Common myeloid progenitor, CD34-positive (primary cell): Measurements from ENCODE around the gene ETV2.
"Not testable (repeated sequence)": the region's sequence is repeated elsewhere in the genome, so short reads cannot be mapped to it uniquely, and the experiment has no call there.

Source experiments
- CTCF ChIA-PET: fragments of 350-600 bp; sonication (Branson Sonifier 250); formaldehyde crosslinking; loops from one replicate; lab custom pipeline; 2021; ENCODE audit warnings: antibody characterized with exemption; lab: Charles Lee
- POLR2A ChIA-PET: fragments of 350-600 bp; sonication (Branson Sonifier 250); formaldehyde crosslinking; loops from one replicate; lab custom pipeline; 2021; ENCODE audit warnings: antibody characterized with exemption; lab: Charles Lee
- DNase-seq, 3 donors: peaks; one replicate each; pipeline versions ENCODE4 v3.0.0 to v3.0.0-alpha.2; 2013
- H3K27ac ChIP-seq, 2 experiments: 1 replicate in 1 of 2; 2 replicates in 1 of 2; pipeline ENCODE4 v1.7.0; 2013; ENCODE audit warnings: inconsistent platforms in 2 of 2, low read length in 2 of 2, mild to moderate bottlenecking in 2 of 2, low read depth in 1 of 2, moderate library complexity in 1 of 2; ENCODE audit not compliant: severe bottlenecking in 2 of 2, insufficient read depth in 1 of 2, poor library complexity in 1 of 2
- H3K27me3 ChIP-seq, 5 experiments: replicated peaks in 2 of 5; 1 replicate in 3 of 5; 2 replicates in 2 of 5; pipeline versions ENCODE4 v1.6.1 to v1.7.0; 2013; ENCODE audit warnings: low read length in 4 of 5, mild to moderate bottlenecking in 2 of 5, moderate library complexity in 2 of 5, inconsistent platforms in 1 of 5; ENCODE audit not compliant: insufficient read depth in 5 of 5, control insufficient read depth in 4 of 5
- H3K36me3 ChIP-seq, 4 experiments: 1 replicate in 2 of 4; 2 replicates in 2 of 4; pipeline versions ENCODE4 v1.6.1 to v1.7.0; 2013; ENCODE audit warnings: low read length in 3 of 4, control low read depth in 1 of 4, mild to moderate bottlenecking in 1 of 4; ENCODE audit not compliant: control insufficient read depth in 4 of 4, insufficient read depth in 4 of 4
- H3K4me1 ChIP-seq, 4 experiments: 1 replicate in 3 of 4; 2 replicates in 1 of 4; pipeline versions ENCODE4 v1.6.1 to v1.7.1; 2013; ENCODE audit warnings: low read length in 3 of 4, mild to moderate bottlenecking in 3 of 4, control low read depth in 1 of 4, inconsistent platforms in 1 of 4, moderate library complexity in 1 of 4; ENCODE audit not compliant: control insufficient read depth in 4 of 4, insufficient read depth in 4 of 4; ENCODE audit errors: control extremely low read depth in 1 of 4
- H3K4me3 ChIP-seq, 7 experiments: 1 replicate in 4 of 7; 2 replicates in 3 of 7; pipeline versions ENCODE4 v1.5.1 to v1.7.0; 2013; ENCODE audit warnings: mild to moderate bottlenecking in 7 of 7, low read length in 6 of 7, moderate library complexity in 6 of 7, inconsistent platforms in 2 of 7, low read depth in 2 of 7, control low read depth in 1 of 7; ENCODE audit not compliant: insufficient read depth in 4 of 7, control insufficient read depth in 1 of 7; ENCODE audit errors: extremely low read depth in 1 of 7
- H3K9me3 ChIP-seq, 5 experiments: 1 replicate in 4 of 5; 2 replicates in 1 of 5; pipeline versions ENCODE4 v1.6.1 to v1.7.1; 2013; ENCODE audit warnings: low read length in 4 of 5, mild to moderate bottlenecking in 2 of 5, inconsistent platforms in 1 of 5, low read depth in 1 of 5, moderate library complexity in 1 of 5; ENCODE audit not compliant: control insufficient read depth in 4 of 5, insufficient read depth in 2 of 5; ENCODE audit errors: control extremely low read depth in 1 of 5
- WGBS: methylation state at CpG from one replicate; pipeline ENCODE4 v1.1.5; 2013; ENCODE audit not compliant: insufficient coverage; 5-methylcytosine and 5-hydroxymethylcytosine counted together

ETV2 gene

GRCh38 chr19:35604436-35604835, 37.1 kb upstream of the ETV2 start:
- H3K27me3 ChIP-seq, H3K9me3 ChIP-seq, CTCF ChIA-PET, H3K4me1 ChIP-seq, H3K36me3 ChIP-seq, DNase-seq, H3K27ac ChIP-seq, POLR2A ChIA-PET, H3K4me3 ChIP-seq: not testable (repeated sequence)
- 100% methylated on average over 4 of the region's 4 CpGs for WGBS

DNA sequence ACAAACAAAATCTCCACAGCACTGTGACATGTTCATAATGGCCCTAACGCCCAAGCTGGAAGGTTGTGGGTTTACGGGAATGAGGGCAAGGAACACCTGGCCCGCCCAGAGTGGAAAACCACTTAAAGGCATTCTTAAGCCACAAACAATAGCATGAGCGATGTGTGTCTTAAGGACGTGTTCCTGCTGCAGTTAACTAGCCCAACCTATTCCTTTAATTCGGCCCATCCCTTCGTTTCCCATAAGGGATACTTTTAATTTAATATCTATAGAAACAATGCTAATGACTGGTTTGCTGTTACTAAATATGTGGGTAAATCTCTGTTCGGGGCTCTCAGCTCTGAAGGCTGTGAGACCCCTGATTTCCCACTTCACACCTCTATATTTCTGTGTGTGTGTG, 34.4 kb upstream of the ETV2 start:
- H3K27ac ChIP-seq, H3K9me3 ChIP-seq, H3K36me3 ChIP-seq, H3K4me3 ChIP-seq, POLR2A ChIA-PET, CTCF ChIA-PET, H3K27me3 ChIP-seq, DNase-seq: not testable (repeated sequence)
- WGBS: 100% methylated on average over 2 of the region's 8 CpGs
- H3K4me1 ChIP-seq: peaks cover 0 to 12% (median 8%) of the 10 kb centered on the region in 4 experiments

- DNase-seq: no peak
- ChIA-PET POLR2A (no interaction called here), CTCF (interaction anchor here (0.9 kb wide), 1 partner anchor 9 kb away, joined by 3 read pairs; no protein-coding TSS in a partner anchor)
- H3K9me3 ChIP-seq: peaks cover 0 to 8% (median 4%) of the 10 kb centered on the region in 5 experiments
- WGBS: 100% methylated on average over 1 of the region's 3 CpGs
- peaks cover 0 to 15% (median 9%) of the 10 kb centered on the region in 4 experiments for H3K4me1 ChIP-seq
- no peaks in the 10 kb centered on the region for H3K27me3 ChIP-seq
- no peaks in the 10 kb centered on the region for H3K36me3 ChIP-seq
- H3K4me3 ChIP-seq: no peak overlapping the region
- no peak overlapping the region for H3K27ac ChIP-seq
These were observed 33.9 kb upstream of the ETV2 start for GRCh38 chr19:35607661-35608060.

- Histone ChIP-seq H3K27me3 (no peaks in the 10 kb centered on the region), H3K27ac (no peak overlapping the region), H3K36me3 (no peaks in the 10 kb centered on the region), H3K4me3 (no peak overlapping the region), H3K4me1 (peaks cover 2 to 21% (median 15%) of the 10 kb centered on the region in 4 experiments), H3K9me3 (peaks cover 0 to 8% (median 4%) of the 10 kb centered on the region in 5 experiments)
- ChIA-PET CTCF (interaction anchor here (0.7 to 0.9 kb wide), 2 partner anchors 9 to 51 kb away, joined by 3 read pairs; no protein-coding TSS in a partner anchor), POLR2A (no interaction called here)
- peak in 2 of 3 donors; percentile 14 to 30 for DNase-seq
- WGBS: 100% methylated on average over 2 of the region's 2 CpGs
These were observed 33.3 kb upstream of the ETV2 start for GRCh38 chr19:35608251-35608650.

GRCh38 chr19:35609851-35610353, 31.6 kb upstream of the ETV2 start:
- Histone ChIP-seq H3K27me3 (no peaks in the 10 kb centered on the region), H3K36me3 (peaks cover 0 to 4% (median 3%) of the 10 kb centered on the region in 4 experiments), H3K27ac (no peak overlapping the region), H3K9me3 (peaks cover 0 to 8% (median 4%) of the 10 kb centered on the region in 5 experiments), H3K4me1 (peaks cover 2 to 25% (median 17%) of the 10 kb centered on the region in 4 experiments), H3K4me3 (no peak overlapping the region)
- DNase-seq: peak; percentile 11 to 62 (median 53)
- CTCF ChIA-PET: interaction anchor here (1.1 kb wide), 1 partner anchor 19 kb away, joined by 3 read pairs; no protein-coding TSS in a partner anchor
- POLR2A ChIA-PET: no interaction called here
- WGBS: 53% methylated on average over 6 of the region's 6 CpGs

DNA sequence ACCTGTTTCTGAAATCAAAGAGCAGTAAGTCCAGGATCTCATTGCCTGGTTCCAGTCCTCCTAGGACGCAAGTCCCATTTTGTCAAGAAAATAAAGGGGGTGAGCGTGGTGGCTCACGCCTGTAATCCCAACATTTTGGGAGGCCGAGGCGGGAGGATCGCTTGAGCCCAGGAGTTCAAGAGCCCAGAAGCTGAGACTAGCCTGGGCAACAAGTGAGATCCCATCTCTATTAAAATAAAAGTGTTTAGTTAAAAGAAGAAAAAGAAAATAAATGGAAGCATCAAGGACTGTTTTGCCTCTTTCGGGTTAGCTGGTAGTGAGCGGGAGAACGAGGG, 29.4 kb upstream of the ETV2 start:
- ChIA-PET POLR2A (interaction anchor here (0.6 kb wide), 1 partner anchor 325 kb away, joined by 3 read pairs; no protein-coding TSS in a partner anchor), CTCF (interaction anchor here (1.3 kb wide), 1 partner anchor 46 kb away, joined by 3 read pairs; no protein-coding TSS in a partner anchor)
- Histone ChIP-seq H3K27ac (no peak overlapping the region), H3K9me3 (peaks cover 0 to 8% (median 3%) of the 10 kb centered on the region in 5 experiments), H3K4me3 (peak overlapping the region in 5 of 7 experiments; percentile 86 to 97 (median 91)), H3K4me1 (peaks cover 2 to 25% (median 17%) of the 10 kb centered on the region in 4 experiments), H3K27me3 (no peaks in the 10 kb centered on the region), H3K36me3 (peaks cover 0 to 19% (median 17%) of the 10 kb centered on the region in 4 experiments)
- no peak for DNase-seq
- WGBS: 25% methylated on average over 4 of the region's 9 CpGs
